ENCODE data around the gene GPR31. TPM values are rescaled to one million over a fixed set of nuclear protein-coding genes. Genes with fewer than 3 reads are reported as not detected.

The GPR31 gene
- total and polyA plus RNA-seq, 9 of the 15 experiments (the other 6 are each of a cell fraction or from before 2014, with no cell fraction given), result not detected

DNA sequence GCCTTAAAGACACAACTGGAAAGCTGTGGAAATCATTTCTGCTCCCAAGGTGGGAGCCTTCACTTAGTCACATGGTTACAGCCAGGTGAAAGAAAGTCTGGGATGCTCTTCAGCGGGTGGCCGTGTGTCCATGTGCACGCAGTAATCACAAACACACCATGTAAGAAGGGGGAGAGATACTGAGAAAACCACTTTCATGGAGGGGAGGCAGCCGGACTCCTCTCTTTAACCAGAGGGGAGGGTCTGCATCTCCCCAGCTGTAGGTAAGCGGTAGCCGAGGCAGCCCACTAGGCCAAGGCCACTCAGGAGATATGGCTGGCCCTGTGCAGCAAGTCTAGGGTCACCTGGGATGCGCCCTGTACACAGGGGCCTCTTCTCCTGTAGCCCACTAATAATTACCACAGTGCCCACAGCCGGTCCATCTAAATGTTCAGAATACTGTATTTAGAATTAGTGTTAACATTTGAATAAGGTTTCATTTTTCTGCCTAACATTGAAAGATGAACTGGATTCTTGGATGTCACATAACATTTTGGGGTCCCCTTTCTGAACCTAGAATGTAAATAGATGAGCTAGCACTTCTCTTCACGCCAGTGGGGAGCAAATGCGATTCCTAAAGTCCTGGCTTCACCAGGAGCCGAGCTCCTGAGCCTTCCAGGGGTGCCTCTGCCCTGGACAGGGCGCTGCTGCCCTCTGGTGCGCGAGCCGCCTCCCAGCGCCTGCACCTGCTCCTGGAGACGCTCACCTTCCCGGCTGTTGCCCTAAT is 15.9 kb downstream of the GPR31 start:
- Histone ChIP-seq H3K4me3 (no peak overlapping the region), H3K9me1 (ENCODE audit: control insufficient read depth, insufficient read depth, low read length) (no peaks in the 10 kb centered on the region), H3K9ac (ENCODE audit: insufficient read depth in 1 of 2, low read depth in 2 of 2, low read length in 2 of 2) (no peak overlapping the region), H3K9me3 (replicated peaks; ENCODE audit: control insufficient read depth, insufficient read depth, low read depth, low read length) (no peaks in the 10 kb centered on the region), H3K4me2 (ENCODE audit: insufficient read depth, low read length) (no peak overlapping the region), H2AFZ (ENCODE audit: low read depth, low read length) (no peak overlapping the region), H3K79me2 (ENCODE audit: control insufficient read depth, insufficient read depth, low read length) (no peaks in the 10 kb centered on the region), H3K27ac (ENCODE audit: extremely low read depth, low read depth, low read length) (no peak overlapping the region), H3K4me1 (replicated peaks in 1 of 2; ENCODE audit: control insufficient read depth in 2 of 2, insufficient read depth in 2 of 2, low read length in 2 of 2) (no peaks in the 10 kb centered on the region), H3K36me3 (ENCODE audit: control insufficient read depth, insufficient read depth, low read length) (no peaks in the 10 kb centered on the region), H3K27me3 (ENCODE audit: control insufficient read depth in 2 of 2, insufficient read depth in 2 of 2, low read length in 2 of 2) (peaks cover 28 to 64% of the 10 kb centered on the region in 2 experiments), H4K20me1 (replicated peaks; ENCODE audit: control insufficient read depth, insufficient read depth, low read length) (peaks cover 7% of the 10 kb centered on the region; the same call in 1 of the 2 replicates)
- DNase-seq (ENCODE audit: extremely low read depth in 1 of 4, low spot score in 3 of 4) (peak; percentile 32 to 60 (median 44)), FAIRE-seq (peak; percentile 51), ATAC-seq (peak; percentile 96)
- intact Hi-C loops (cut with micrococcal nuclease) (loop anchor here (1.0 to 5.0 kb wide), 4 partner anchors 145 to 367 kb away; partner anchors contain the start of gene CEP43), in situ Hi-C loops (cut with MboI) (no loop called here)
- BruUV-seq (replicated peaks), result no TSS peak
- POLR2A ChIA-PET, result no interaction called here
- 2% methylated on average over 18 of the region's 18 CpGs for WGBS (ENCODE audit: insufficient coverage, low coverage, missing lambda C conversion rate)
- CTCF ChIA-PET (ENCODE audit: low intra/inter-chr PET ratio), result interaction anchor here (1.0 to 1.6 kb wide), 3 partner anchors 355 to 829 kb away, joined by 3 to 20 read pairs (median 10); no protein-coding TSS in a partner anchor
- TF ChIP-seq STAG1 (CRISPR knock-in tag; IDR thresholded peaks at IDR 0.05; ENCODE audit: borderline replicate concordance) (peak; percentile 98), CTBP1 (IDR thresholded peaks at IDR 0.05; ENCODE audit: borderline replicate concordance) (0 out of 2 replicates have a peak, but pooled peaks have one; percentile 17), REST (IDR thresholded peaks at IDR 0.05; ENCODE audit: borderline replicate concordance) (peak; percentile 87), REST (CRISPR knock-in tag; IDR thresholded peaks at IDR 0.05; ENCODE audit: low read depth) (no peak), SMC3 (conservative IDR thresholded peaks at IDR 0.05; ENCODE audit: insufficient read depth, low read depth, low read length) (peak; percentile 87), ZNF408 (CRISPR knock-in tag; IDR thresholded peaks at IDR 0.05; ENCODE audit: low read depth) (no peak), MAFK (IDR thresholded peaks at IDR 0.05; ENCODE audit: low read length) (0 out of 2 replicates have a peak, but pooled peaks have one; percentile 14), ARID2 (IDR thresholded peaks at IDR 0.05) (0 out of 2 replicates have a peak, but pooled peaks have one; percentile 30)
- TF ChIP-seq, protein P1, sequence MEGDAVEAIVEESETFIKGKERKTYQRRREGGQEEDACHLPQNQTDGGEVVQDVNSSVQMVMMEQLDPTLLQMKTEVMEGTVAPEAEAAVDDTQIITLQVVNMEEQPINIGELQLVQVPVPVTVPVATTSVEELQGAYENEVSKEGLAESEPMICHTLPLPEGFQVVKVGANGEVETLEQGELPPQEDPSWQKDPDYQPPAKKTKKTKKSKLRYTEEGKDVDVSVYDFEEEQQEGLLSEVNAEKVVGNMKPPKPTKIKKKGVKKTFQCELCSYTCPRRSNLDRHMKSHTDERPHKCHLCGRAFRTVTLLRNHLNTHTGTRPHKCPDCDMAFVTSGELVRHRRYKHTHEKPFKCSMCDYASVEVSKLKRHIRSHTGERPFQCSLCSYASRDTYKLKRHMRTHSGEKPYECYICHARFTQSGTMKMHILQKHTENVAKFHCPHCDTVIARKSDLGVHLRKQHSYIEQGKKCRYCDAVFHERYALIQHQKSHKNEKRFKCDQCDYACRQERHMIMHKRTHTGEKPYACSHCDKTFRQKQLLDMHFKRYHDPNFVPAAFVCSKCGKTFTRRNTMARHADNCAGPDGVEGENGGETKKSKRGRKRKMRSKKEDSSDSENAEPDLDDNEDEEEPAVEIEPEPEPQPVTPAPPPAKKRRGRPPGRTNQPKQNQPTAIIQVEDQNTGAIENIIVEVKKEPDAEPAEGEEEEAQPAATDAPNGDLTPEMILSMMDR (IDR thresholded peaks at IDR 0.05 in 2 of 3, conservative IDR thresholded peaks at IDR 0.05 in 1 of 3; ENCODE audit: insufficient read depth in 2 of 3, low read depth in 1 of 3, low read length in 3 of 3), result peak; percentile 84 to 89 (median 85)

All from K562 (cell line).